Spinal cord (tissue), 10 donors: ENCODE data around the gene IL10RA. TPM values are rescaled to one million over a fixed set of nuclear protein-coding genes. Genes with fewer than 3 reads are reported as not detected.
"Not testable (repeated sequence)": the region's sequence is repeated elsewhere in the genome, so short reads cannot be mapped to it uniquely, and the experiment has no call there.

ENCODE experiments used
- DNase-seq, 6 donors: peaks; one replicate each; pipeline versions ENCODE4 v3.0.0 to v3.0.0-alpha.2; 2013 to 2015; ENCODE audit warnings: low spot score in 6 of 6, low read depth in 4 of 6
- H3K27ac ChIP-seq: one replicate; pipeline ENCODE4 v1.5.1; 2013; ENCODE audit warnings: low read depth, low read length, control low read depth
- H3K27me3 ChIP-seq: one replicate; pipeline ENCODE4 v1.6.1; 2013; ENCODE audit warnings: low read length; ENCODE audit not compliant: control insufficient read depth, insufficient read depth
- H3K36me3 ChIP-seq: one replicate; pipeline ENCODE4 v1.6.1; 2013; ENCODE audit warnings: low read length; ENCODE audit not compliant: control insufficient read depth, insufficient read depth
- H3K4me1 ChIP-seq: one replicate; pipeline ENCODE4 v1.6.1; 2013; ENCODE audit warnings: low read length; ENCODE audit not compliant: control insufficient read depth, insufficient read depth
- H3K4me3 ChIP-seq: one replicate; pipeline ENCODE4 v1.5.1; 2013; ENCODE audit warnings: low read depth, low read length, control low read depth
- H3K9me3 ChIP-seq: one replicate; pipeline ENCODE4 v1.6.1; 2013; ENCODE audit warnings: low read length; ENCODE audit not compliant: control insufficient read depth, insufficient read depth
- WGBS: methylation state at CpG from one replicate; pipeline ENCODE4 v1.1.5; 2013; ENCODE audit warnings: missing lambda C conversion rate; ENCODE audit not compliant: insufficient coverage; 5-methylcytosine and 5-hydroxymethylcytosine counted together
- polyA plus RNA-seq, 2 donors: library from polyadenylated mRNA; unstranded; fragments of 120-200 nt; gene quantifications; one replicate each; pipeline ENCODE4 v1.2.1, GENCODE V29; 2013; ENCODE audit not compliant: insufficient read length in 2 of 2
- total RNA-seq, 2 donors: library from RNA; depleted of rRNA in 1 of 2; stranded (reverse); fragments of 120-200 nt in 1 of 2; fragments of >200 nt in 1 of 2; gene quantifications; one replicate each; pipeline versions ENCODE4 v1.2.3 to v1.2.4, GENCODE V29; 2013 to 2014
- donor health status: healthy.

Gene IL10RA
- total and polyA plus RNA-seq, 4 donors, result 2.9 to 7.2 (median 5.2) TPM

DNA sequence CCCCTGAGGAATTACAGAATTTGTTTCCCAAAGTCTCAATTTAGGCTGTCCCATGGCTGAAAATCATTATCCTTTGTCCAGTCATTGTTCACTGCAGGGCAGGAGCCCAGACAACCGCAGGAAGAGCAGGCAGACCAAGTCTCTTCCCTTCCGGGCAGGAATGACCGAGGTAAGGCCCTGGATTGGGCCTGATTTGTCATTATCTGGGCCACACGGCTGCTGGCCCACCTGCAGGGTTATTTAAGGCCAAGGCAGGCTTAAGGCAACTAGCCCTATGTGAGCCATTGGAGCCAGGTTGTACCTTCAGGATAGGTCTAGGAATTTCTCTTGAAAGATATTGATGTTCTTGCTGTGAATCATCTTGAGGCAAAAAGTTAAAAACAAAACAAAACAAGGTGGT lies 9.7 kb upstream of the IL10RA start:
- Histone ChIP-seq H3K27ac (no peak overlapping the region), H3K36me3 (no peaks in the 10 kb centered on the region)

DNA sequence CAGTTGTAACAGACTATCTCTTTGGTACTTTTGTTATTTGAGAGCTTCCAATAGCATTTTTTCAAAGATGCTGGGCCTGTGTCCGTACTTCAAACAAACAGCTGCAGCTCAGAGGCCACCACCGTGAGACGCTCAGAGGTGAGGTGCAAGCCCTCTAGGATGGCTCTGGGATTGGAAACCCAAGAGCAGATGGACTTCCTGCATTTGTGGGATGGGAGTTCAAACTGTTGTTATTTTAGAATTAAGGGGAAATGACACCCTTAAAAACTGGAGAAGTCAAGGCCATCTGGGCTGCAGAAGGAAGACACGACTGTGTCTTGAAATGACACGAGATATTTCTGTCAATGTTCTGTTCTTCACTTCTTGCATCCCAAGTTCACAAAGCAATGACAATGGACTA lies 9.2 kb upstream of the IL10RA start:
- Histone ChIP-seq H3K9me3 (no peaks in the 10 kb centered on the region), H3K27ac (no peak overlapping the region), H3K4me3 (no peak overlapping the region), H3K36me3 (no peaks in the 10 kb centered on the region), H3K27me3 (no peaks in the 10 kb centered on the region), H3K4me1 (peaks cover 12% of the 10 kb centered on the region)
- WGBS, result 66% methylated on average over 3 of the region's 5 CpGs
- no peak for DNase-seq

More for the DNA sequence above, 9.7 kb upstream of the IL10RA start:
- H3K27me3 ChIP-seq, result no peaks in the 10 kb centered on the region
- no peak for DNase-seq
- H3K4me1 ChIP-seq, result peaks cover 12% of the 10 kb centered on the region
- no peak overlapping the region for H3K4me3 ChIP-seq
- no peaks in the 10 kb centered on the region for H3K9me3 ChIP-seq
- 91% methylated on average over 4 of the region's 4 CpGs for whole genome bisulfite sequencing

DNA sequence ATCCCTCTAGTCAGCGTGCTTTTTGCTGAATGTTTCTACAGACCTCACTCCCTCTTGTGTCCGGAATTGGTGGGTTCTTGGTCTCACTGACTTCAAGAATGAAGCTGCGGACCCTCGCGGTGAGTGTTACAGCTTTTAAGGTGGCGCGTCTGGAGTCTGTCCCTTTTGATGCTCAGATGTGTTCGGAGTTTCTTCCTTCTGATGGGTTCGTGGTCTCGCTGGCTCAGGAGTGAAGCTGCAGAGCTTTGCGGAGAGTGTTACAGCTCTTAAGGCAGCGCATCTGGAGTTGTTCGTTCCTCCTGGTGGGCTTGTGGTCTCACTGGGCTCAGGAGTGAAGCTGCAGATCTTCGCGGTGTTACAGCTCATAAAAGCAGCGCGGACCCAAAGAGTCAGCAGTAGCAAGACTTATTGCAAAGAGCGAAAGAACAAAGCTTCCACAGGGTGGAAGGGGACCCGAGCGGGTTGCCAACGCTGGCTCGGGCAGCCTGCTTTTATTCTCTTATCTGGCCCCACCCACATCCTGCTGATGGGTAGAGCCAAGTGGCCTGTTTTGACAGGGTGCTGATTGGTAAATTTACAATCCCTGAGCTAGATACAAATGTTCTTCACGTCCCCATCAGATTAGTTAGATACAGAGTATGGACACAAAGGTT lies 8.5 kb upstream of the IL10RA start:
- WGBS, result 88% methylated on average over 13 of the region's 23 CpGs
- not testable (repeated sequence) for H3K36me3 ChIP-seq

DNA sequence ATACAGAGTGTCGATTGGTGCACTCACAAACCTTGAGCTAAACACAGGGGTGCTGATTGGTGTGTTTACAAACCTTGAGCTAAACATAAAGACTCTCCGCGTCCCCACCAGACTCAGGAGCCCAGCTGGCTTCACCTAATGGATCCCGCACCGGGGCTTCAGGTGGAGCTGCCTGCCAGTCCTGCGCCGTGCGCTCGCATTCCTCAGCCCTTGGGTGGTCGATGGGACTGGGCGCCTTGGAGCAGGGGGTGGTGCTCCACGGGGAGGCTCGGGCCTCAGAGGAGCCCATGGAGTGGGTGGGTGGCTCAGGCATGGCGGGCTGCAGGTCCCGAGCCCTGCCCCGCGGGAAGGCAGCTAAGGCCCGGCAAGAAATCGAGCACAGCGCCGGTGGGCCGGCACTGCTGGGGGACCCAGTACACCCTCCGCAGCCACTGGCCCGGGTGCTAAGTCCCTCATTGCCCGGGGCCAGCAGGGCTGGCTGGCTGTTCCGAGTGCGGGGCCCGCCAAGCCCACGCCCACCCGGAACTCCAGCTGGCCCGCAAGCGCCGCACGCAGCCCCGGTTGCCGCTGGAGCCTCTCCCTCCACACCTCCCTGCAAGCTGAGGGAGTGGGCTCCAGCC lies 7.8 kb upstream of the IL10RA start:
- DNase-seq, H3K4me1 ChIP-seq, H3K27me3 ChIP-seq, H3K36me3 ChIP-seq, H3K4me3 ChIP-seq, H3K9me3 ChIP-seq, H3K27ac ChIP-seq: not testable (repeated sequence)
- WGBS, result 96% methylated on average over 18 of the region's 36 CpGs

More for the DNA sequence above, 8.5 kb upstream of the IL10RA start:
- not testable (repeated sequence) for H3K27ac ChIP-seq, H3K4me3 ChIP-seq, H3K27me3 ChIP-seq, H3K4me1 ChIP-seq, H3K9me3 ChIP-seq, DNase-seq

DNA sequence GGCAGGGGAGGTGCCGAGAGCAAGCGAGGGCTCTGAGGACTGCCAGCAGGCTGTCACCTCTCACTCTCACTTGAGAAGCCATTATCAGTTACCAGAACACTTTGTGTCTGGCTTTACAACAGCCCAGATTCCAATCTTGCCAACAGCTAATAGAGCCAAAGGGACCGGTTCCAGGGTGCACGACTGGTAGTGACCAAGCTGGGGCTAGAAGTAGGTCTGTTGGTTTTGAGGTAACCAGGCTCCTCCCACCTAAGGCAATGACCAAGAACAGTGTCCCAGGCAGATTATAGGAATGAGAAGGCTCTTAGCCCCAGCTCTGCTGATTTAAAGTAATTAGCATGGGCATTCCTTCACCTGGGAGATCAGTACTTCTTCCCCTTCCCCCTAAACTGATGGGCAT lies 7.2 kb upstream of the IL10RA start:
- H3K27me3 ChIP-seq, result no peaks in the 10 kb centered on the region
- no peaks in the 10 kb centered on the region for H3K9me3 ChIP-seq
- no CpG with 5 or more reads among the region's 4 CpGs for WGBS
- peaks cover 3% of the 10 kb centered on the region for H3K4me1 ChIP-seq
- H3K4me3 ChIP-seq, result no peak overlapping the region
- no peaks in the 10 kb centered on the region for H3K36me3 ChIP-seq
- no peak for DNase-seq
- no peak overlapping the region for H3K27ac ChIP-seq

DNA sequence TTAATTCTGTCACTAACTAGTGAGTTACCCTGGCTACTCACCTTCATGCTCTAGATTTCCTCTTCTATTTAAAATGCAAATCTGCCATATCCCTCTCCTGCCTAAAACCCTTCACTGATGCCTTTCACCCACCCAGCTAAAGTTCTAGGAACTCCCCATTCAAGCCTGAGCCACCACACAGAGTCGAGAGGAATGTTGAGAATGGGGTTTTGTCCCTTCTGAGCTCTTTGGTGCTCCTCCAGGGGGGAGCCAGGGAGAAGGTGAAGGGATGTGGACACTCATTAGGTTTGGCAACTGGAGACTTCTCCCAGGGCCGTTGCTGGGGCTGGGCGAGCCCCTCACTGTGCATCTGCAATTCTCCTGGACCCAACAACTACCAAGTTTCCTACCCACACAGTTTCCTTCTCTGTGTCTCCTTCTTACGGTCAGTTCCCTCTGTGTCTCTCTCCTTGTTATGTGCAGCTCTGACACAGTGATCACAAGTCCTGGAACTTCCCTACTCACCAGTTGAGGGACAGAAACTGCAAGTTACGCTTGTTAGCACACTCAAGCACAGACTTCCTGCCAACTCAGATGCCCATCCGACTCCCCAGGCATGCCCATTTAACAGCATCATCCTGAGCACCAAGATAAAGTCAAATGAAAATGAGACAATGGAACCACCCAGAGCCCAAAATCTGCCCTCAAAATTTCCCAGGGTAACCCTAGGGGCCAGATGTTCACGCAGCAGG lies 6.5 kb upstream of the IL10RA start:
- WGBS, result 90% methylated on average over 6 of the region's 7 CpGs
- no peaks in the 10 kb centered on the region for H3K27me3 ChIP-seq
- H3K36me3 ChIP-seq, result no peaks in the 10 kb centered on the region
- no peak overlapping the region for H3K27ac ChIP-seq
- no peaks in the 10 kb centered on the region for H3K9me3 ChIP-seq
- peaks cover 3% of the 10 kb centered on the region for H3K4me1 ChIP-seq
- H3K4me3 ChIP-seq, result no peak overlapping the region
- peak in 1 of 6 donors; percentile 17 for DNase-seq

DNA sequence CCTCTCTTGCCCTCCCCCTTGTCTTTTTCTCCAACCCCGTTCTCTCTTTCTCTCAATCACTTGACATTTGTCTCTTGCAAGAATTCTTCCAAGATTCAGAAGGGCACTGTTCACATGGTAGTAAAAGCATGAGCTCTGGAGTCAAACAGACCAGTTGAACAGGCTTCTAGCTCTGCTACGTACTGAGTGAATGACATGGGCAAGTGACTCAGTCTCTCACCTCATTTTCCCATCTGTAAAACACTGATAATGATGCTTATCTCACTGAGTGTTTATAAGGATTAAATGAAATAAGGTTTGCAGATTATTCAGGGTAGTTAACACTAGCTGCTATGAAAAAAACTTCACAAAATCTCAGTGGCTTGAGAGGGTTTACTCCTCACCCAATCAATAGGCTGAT lies 5.9 kb upstream of the IL10RA start:
- H3K9me3 ChIP-seq, result no peaks in the 10 kb centered on the region
- no peaks in the 10 kb centered on the region for H3K36me3 ChIP-seq
- H3K27ac ChIP-seq, result no peak overlapping the region
- H3K4me3 ChIP-seq, result no peak overlapping the region
- 67% methylated on average over 1 of the region's 2 CpGs for WGBS
- H3K27me3 ChIP-seq, result no peaks in the 10 kb centered on the region
- DNase-seq, result no peak
- H3K4me1 ChIP-seq, result peaks cover 3% of the 10 kb centered on the region

DNA sequence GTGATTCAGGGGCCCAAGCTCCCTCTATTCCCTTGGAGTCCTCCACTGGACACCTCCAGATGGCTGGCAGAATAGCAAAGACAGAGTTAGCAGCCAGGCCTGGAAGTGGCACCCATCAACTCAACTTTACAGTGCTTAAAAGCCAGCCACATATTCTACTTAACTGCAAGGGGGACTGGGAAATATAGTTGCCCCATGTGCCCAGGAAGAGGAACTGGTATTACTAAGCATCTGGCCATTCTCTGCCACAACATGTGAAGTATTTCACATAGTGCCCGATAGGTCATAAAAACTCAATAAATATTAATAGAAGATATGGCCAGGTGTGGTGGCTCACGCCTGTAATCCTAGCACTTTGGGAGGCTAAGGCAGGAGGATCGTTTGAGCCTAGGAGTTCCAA lies 5.5 kb upstream of the IL10RA start:
- DNase-seq, result no peak
- Histone ChIP-seq H3K27ac (no peak overlapping the region), H3K27me3 (no peaks in the 10 kb centered on the region), H3K9me3 (no peaks in the 10 kb centered on the region), H3K4me3 (no peak overlapping the region), H3K4me1 (peaks cover 5% of the 10 kb centered on the region), H3K36me3 (no peaks in the 10 kb centered on the region)
- no CpG with 5 or more reads among the region's 3 CpGs for WGBS

DNA sequence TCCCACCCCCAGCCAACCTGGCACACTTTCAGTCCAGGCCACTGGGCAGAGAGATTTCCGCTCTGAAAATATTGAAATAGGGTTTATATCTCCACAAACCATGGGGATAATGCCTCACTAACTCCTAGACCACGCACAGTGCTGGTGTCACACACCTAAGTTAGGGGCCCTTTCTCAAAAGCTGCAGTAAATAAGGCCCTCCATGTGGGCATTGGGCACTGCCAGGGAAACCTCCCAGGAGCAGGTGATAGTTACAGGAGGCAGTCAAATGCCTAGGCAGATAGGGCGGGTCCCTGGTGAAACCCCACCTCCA lies 3.1 kb upstream of the IL10RA start:
- Histone ChIP-seq H3K27me3 (peaks cover 9% of the 10 kb centered on the region), H3K4me1 (peaks cover 13% of the 10 kb centered on the region), H3K9me3 (no peaks in the 10 kb centered on the region), H3K36me3 (no peaks in the 10 kb centered on the region), H3K27ac (no peak overlapping the region), H3K4me3 (no peak overlapping the region)
- 100% methylated on average over 1 of the region's 3 CpGs for WGBS
- no peak for DNase-seq

DNA sequence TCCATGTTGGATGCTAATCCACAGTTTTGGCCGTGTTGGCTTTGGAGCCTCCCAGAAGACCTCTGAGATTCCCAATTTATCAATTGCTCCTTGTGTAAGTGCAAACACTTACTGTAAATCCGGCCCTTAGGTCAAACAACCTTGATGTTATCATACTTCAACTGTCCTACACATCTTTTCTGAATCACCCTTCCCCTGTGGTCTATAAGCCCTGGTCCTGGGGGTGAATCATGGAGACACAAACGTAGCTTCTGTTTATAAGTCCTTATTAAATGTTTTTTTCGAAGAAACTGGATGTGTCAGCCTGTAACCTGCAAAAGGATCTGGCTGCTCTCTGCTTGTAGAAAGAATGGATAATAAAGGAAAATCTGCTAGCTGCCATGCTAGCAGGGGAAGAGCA lies 1.7 kb upstream of the IL10RA start:
- Histone ChIP-seq H3K4me1 (peaks cover 13% of the 10 kb centered on the region), H3K4me3 (no peak overlapping the region), H3K27ac (no peak overlapping the region), H3K27me3 (peaks cover 9% of the 10 kb centered on the region), H3K9me3 (no peaks in the 10 kb centered on the region), H3K36me3 (no peaks in the 10 kb centered on the region)
- DNase-seq, result no peak
- 89% methylated on average over 2 of the region's 4 CpGs for WGBS
